Neural cell (in vitro differentiated cells): ENCODE results near the gene MYL7. TPM values are rescaled to one million over a fixed set of nuclear protein-coding genes. Genes with fewer than 3 reads are reported as not detected.

Experiments
- H2AFZ ChIP-seq: fragments of 200-600, 300-800 bp; sonication (generic), shearing (Covaris generic); 2 replicates; pipeline ENCODE4 v1.6.0; 2014; ENCODE audit warnings: low read depth, mild to moderate bottlenecking, antibody characterized with exemption, low read length, moderate library complexity
- H3F3A ChIP-seq: fragments of 200-600 bp; shearing (Covaris generic); 2 replicates; pipeline ENCODE4 v1.6.1; 2016; ENCODE audit warnings: mild to moderate bottlenecking, moderate library complexity, mixed read lengths, antibody characterized with exemption, low read length; ENCODE audit not compliant: insufficient read depth, poor library complexity, severe bottlenecking
- H3K27ac ChIP-seq: fragments of 200-600, 300-800 bp; sonication (generic), shearing (Covaris generic); 2 replicates; pipeline ENCODE4 v1.5.1; 2014; ENCODE audit warnings: mild to moderate bottlenecking, low read length, moderate library complexity
- H3K27me3 ChIP-seq: fragments of 300-800, 200-600 bp; sonication (generic), shearing (Covaris generic); 2 replicates; pipeline ENCODE4 v1.6.0; 2014; ENCODE audit warnings: mild to moderate bottlenecking, low read depth, low read length, moderate library complexity; ENCODE audit not compliant: insufficient read depth
- H3K36me3 ChIP-seq: fragments of 300-800, 200-600 bp; sonication (generic), shearing (Covaris generic); 2 replicates; pipeline ENCODE4 v1.5.1; 2014; ENCODE audit warnings: mild to moderate bottlenecking, antibody characterized with exemption, low read length, moderate library complexity; ENCODE audit not compliant: insufficient read depth
- H3K4me2 ChIP-seq: fragments of 300-800, 200-600 bp; sonication (generic), shearing (Covaris generic); 2 replicates; pipeline ENCODE4 v1.6.0; 2014; ENCODE audit warnings: mild to moderate bottlenecking, low read length
- H3K4me3 ChIP-seq: fragments of 300-800, 200-600 bp; sonication (generic), shearing (Covaris generic); 2 replicates; pipeline ENCODE4 v1.5.1; 2014; ENCODE audit warnings: mild to moderate bottlenecking, low read length, moderate library complexity
- H3K79me2 ChIP-seq: fragments of 200-600 bp; shearing (Covaris generic); replicated peaks from 2 replicates; pipeline ENCODE4 v1.6.0; 2014; ENCODE audit warnings: mild to moderate bottlenecking, low read length, moderate library complexity; ENCODE audit not compliant: insufficient read depth
- H3K9ac ChIP-seq: fragments of 300-800, 200-600 bp; sonication (generic), shearing (Covaris generic); 2 replicates; pipeline ENCODE4 v1.6.1; 2016; ENCODE audit warnings: mild to moderate bottlenecking, low read length, mixed read lengths
- H3K9me2 ChIP-seq: fragments of 200-600 bp; shearing (Covaris generic); 2 replicates; pipeline ENCODE4 v1.6.1; 2016; ENCODE audit warnings: mild to moderate bottlenecking, low read length, mixed read lengths; ENCODE audit not compliant: insufficient read depth
- H3K9me3 ChIP-seq: fragments of 200-600, 300-800 bp; sonication (generic), shearing (Covaris generic); 2 replicates; pipeline ENCODE4 v1.6.1; 2016; ENCODE audit warnings: mild to moderate bottlenecking, mixed run types, low read length, moderate library complexity, mixed read lengths
- H4K20me1 ChIP-seq: fragments of 200-600 bp; shearing (Covaris generic); 2 replicates; pipeline ENCODE4 v1.6.1; 2016; ENCODE audit warnings: mild to moderate bottlenecking, mixed run types; ENCODE audit not compliant: insufficient read depth
- CTCF ChIP-seq: fragments of 450-650 bp; IDR thresholded peaks from 2 replicates; pipeline ENCODE4 v1.5.1; 2014; ENCODE audit warnings: antibody characterized with exemption, mild to moderate bottlenecking, moderate library complexity; ENCODE audit not compliant: poor library complexity, severe bottlenecking
- EP300 ChIP-seq: fragments of 450-650 bp; conservative IDR thresholded peaks from 2 replicates; pipeline ENCODE4 v1.6.1; 2014; ENCODE audit warnings: antibody characterized with exemption, mild to moderate bottlenecking, moderate library complexity; ENCODE audit not compliant: poor library complexity, severe bottlenecking
- EZH2 ChIP-seq: fragments of 200-600, 300-800 bp; shearing (Covaris generic), sonication (generic); IDR thresholded peaks from 2 replicates; pipeline ENCODE4 v1.6.1; 2014; ENCODE audit warnings: antibody characterized with exemption, low read length, borderline replicate concordance, mild to moderate bottlenecking; ENCODE audit not compliant: insufficient read depth, poor library complexity, severe bottlenecking
- MXI1 ChIP-seq: fragments of 450-650 bp; conservative IDR thresholded peaks from 2 replicates; pipeline ENCODE4 v1.6.1; 2014; ENCODE audit warnings: antibody characterized with exemption, mild to moderate bottlenecking; ENCODE audit not compliant: poor library complexity, severe bottlenecking
- POLR2AphosphoS5 ChIP-seq: IDR thresholded peaks from 2 replicates; pipeline ENCODE4 v1.6.1; 2012
- SMC3 ChIP-seq: fragments of 450-650 bp; conservative IDR thresholded peaks from 2 replicates; pipeline ENCODE4 v1.6.1; 2014; ENCODE audit warnings: antibody characterized with exemption, mild to moderate bottlenecking, moderate library complexity; ENCODE audit not compliant: poor library complexity
- TAF1 ChIP-seq: IDR thresholded peaks from 2 replicates; pipeline ENCODE4 v1.6.1; 2012; ENCODE audit warnings: low read depth
- polyA plus RNA-seq: library from polyadenylated mRNA; depleted of rRNA; stranded (reverse); fragments of >200 nt; gene quantifications from 2 replicates; pipeline ENCODE4 v1.2.3, GENCODE V29; 2014
- TF ChIP-seq, protein P1 (sequence below): IDR thresholded peaks from 2 replicates; pipeline ENCODE4 v1.6.1; 2012; ENCODE audit warnings: borderline replicate concordance

The MYL7 gene
- polyA plus RNA-seq, 1 donor from 2014 or later, result 0.76 TPM

GRCh38 chr7:44153948-44154335 lies 12.8 kb upstream of the MYL7 start:
- TF ChIP-seq POLR2AphosphoS5 (no peak), EP300 (no peak), SMC3 (no peak), MXI1 (no peak), EZH2 (no peak), CTCF (no peak), TAF1 (no peak)
- TF ChIP-seq, protein P1, sequence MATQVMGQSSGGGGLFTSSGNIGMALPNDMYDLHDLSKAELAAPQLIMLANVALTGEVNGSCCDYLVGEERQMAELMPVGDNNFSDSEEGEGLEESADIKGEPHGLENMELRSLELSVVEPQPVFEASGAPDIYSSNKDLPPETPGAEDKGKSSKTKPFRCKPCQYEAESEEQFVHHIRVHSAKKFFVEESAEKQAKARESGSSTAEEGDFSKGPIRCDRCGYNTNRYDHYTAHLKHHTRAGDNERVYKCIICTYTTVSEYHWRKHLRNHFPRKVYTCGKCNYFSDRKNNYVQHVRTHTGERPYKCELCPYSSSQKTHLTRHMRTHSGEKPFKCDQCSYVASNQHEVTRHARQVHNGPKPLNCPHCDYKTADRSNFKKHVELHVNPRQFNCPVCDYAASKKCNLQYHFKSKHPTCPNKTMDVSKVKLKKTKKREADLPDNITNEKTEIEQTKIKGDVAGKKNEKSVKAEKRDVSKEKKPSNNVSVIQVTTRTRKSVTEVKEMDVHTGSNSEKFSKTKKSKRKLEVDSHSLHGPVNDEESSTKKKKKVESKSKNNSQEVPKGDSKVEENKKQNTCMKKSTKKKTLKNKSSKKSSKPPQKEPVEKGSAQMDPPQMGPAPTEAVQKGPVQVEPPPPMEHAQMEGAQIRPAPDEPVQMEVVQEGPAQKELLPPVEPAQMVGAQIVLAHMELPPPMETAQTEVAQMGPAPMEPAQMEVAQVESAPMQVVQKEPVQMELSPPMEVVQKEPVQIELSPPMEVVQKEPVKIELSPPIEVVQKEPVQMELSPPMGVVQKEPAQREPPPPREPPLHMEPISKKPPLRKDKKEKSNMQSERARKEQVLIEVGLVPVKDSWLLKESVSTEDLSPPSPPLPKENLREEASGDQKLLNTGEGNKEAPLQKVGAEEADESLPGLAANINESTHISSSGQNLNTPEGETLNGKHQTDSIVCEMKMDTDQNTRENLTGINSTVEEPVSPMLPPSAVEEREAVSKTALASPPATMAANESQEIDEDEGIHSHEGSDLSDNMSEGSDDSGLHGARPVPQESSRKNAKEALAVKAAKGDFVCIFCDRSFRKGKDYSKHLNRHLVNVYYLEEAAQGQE, result no peak
- Histone ChIP-seq H3K27ac (no peak overlapping the region), H4K20me1 (no peaks in the 10 kb centered on the region), H3K36me3 (no peaks in the 10 kb centered on the region), H3K4me3 (no peak overlapping the region), H3K27me3 (no peaks in the 10 kb centered on the region), H3F3A (no peaks in the 10 kb centered on the region), H3K9ac (no peak overlapping the region), H3K9me3 (no peaks in the 10 kb centered on the region), H3K79me2 (no peaks in the 10 kb centered on the region), H3K9me2 (no peaks in the 10 kb centered on the region), H3K4me2 (no peak overlapping the region), H2AFZ (no peak overlapping the region)

- no peak overlapping the region for H3K27ac ChIP-seq
- no peaks in the 10 kb centered on the region for H3F3A ChIP-seq
- no peaks in the 10 kb centered on the region for H4K20me1 ChIP-seq
- no peak overlapping the region for H2AFZ ChIP-seq
- H3K79me2 ChIP-seq, result no peaks in the 10 kb centered on the region
- H3K4me2 ChIP-seq, result no peak overlapping the region
- no peak overlapping the region for H3K4me3 ChIP-seq
- H3K27me3 ChIP-seq, result no peaks in the 10 kb centered on the region
- no peak for TF ChIP-seq MXI1
- TF ChIP-seq SMC3, result no peak
- TF ChIP-seq, protein P1, result no peak
- no peak for TF ChIP-seq POLR2AphosphoS5
- no peak for TF ChIP-seq EZH2
- no peak for TF ChIP-seq EP300
- no peaks in the 10 kb centered on the region for H3K9me3 ChIP-seq
- H3K36me3 ChIP-seq, result no peaks in the 10 kb centered on the region
- no peak overlapping the region for H3K9ac ChIP-seq
- H3K9me2 ChIP-seq, result no peaks in the 10 kb centered on the region
These were observed 12.1 kb upstream of the MYL7 start for GRCh38 chr7:44152971-44153947.
